Muscle of arm (tissue), 12 donors: ENCODE measurements around the gene LSG1. TPM values are rescaled to one million over a fixed set of nuclear protein-coding genes. Genes with fewer than 3 reads are reported as not detected.
"Not testable (repeated sequence)": the region's sequence is repeated elsewhere in the genome, so short reads cannot be mapped to it uniquely, and the experiment has no call there.

ENCODE experiments used
- DNase-seq: peaks from one replicate; pipeline ENCODE4 v3.0.0-alpha.2; 2013
- polyA plus RNA-seq, 12 donors: library from polyadenylated mRNA; unstranded; fragments of 120-200 nt; gene quantifications; one replicate each; pipeline ENCODE4 v1.2.1, GENCODE V29; 2013; ENCODE audit not compliant: insufficient read length in 12 of 12

Gene LSG1
- polyA plus RNA-seq, 12 donors: 23.2 to 40.6 (median 27.5) TPM; not detected in 1

GRCh38 chr3:194659778-194660177, 12.2 kb downstream of the LSG1 start:
- DNase-seq: no peak

GRCh38 chr3:194658477-194659242, 13.3 kb downstream of the LSG1 start:
- no peak for DNase-seq

- no peak for DNase-seq
Observed at GRCh38 chr3:194657439-194657838, 14.6 kb downstream of the LSG1 start.

- DNase-seq: no peak
Observed at GRCh38 chr3:194654443-194654842, 17.5 kb downstream of the LSG1 start.

GRCh38 chr3:194647747-194648146, 24.2 kb downstream of the LSG1 start:
- DNase-seq: no peak

GRCh38 chr3:194642769-194643168, 29.2 kb downstream of the LSG1 start:
- DNase-seq: no peak

GRCh38 chr3:194640829-194641228, 31.2 kb downstream of the LSG1 start:
- no peak for DNase-seq

GRCh38 chr3:194638991-194639605, 32.9 kb downstream of the LSG1 start:
- no peak for DNase-seq

- DNase-seq: no peak
Observed at GRCh38 chr3:194637541-194638400, 34.2 kb downstream of the LSG1 start.

- DNase-seq: no peak
Observed at GRCh38 chr3:194637066-194637465, 34.9 kb downstream of the LSG1 start.

- peak; percentile 75 for DNase-seq
Observed at GRCh38 chr3:194633349-194634004, 38.5 kb downstream of the LSG1 start, which contains the start of gene TMEM44. Gene TMEM44 (minus strand): TSS chr3:194633419. CDS start chr3:194633215, 204 bp downstream.

GRCh38 chr3:194632809-194633348, 39.1 kb downstream of the LSG1 start:
- peak; percentile 58 for DNase-seq

- no peak for DNase-seq
Observed at GRCh38 chr3:194632226-194632808, 39.7 kb downstream of the LSG1 start.

GRCh38 chr3:194631696-194632095, 40.3 kb downstream of the LSG1 start:
- DNase-seq: no peak

GRCh38 chr3:194630681-194631080, 41.3 kb downstream of the LSG1 start:
- DNase-seq: not testable (repeated sequence)

GRCh38 chr3:194624956-194625355, 47.0 kb downstream of the LSG1 start:
- no peak for DNase-seq

- no peak for DNase-seq
Observed at GRCh38 chr3:194623449-194624290, 48.3 kb downstream of the LSG1 start.

- DNase-seq: no peak
Observed at GRCh38 chr3:194622621-194623340, 49.2 kb downstream of the LSG1 start.

GRCh38 chr3:194621947-194622346, 50.0 kb downstream of the LSG1 start:
- no peak for DNase-seq
